H9 (cell line): ENCODE results near the gene MISP3. TPM values are rescaled to one million over a fixed set of nuclear protein-coding genes. Genes with fewer than 3 reads are reported as not detected.

Experiments used
- DNase-seq: peaks from one replicate; pipeline ENCODE4 v3.0.0-alpha.2; 2017
- H2AFZ ChIP-seq: one replicate; pipeline ENCODE4 v1.6.1; 2013; ENCODE audit warnings: mild to moderate bottlenecking, low read length, control low read depth, moderate library complexity
- H2AK5ac ChIP-seq: 2 replicates; pipeline ENCODE4 v1.6.1; 2013; ENCODE audit warnings: low read length, control low read depth, mixed read lengths; ENCODE audit not compliant: insufficient read length
- H2BK120ac ChIP-seq: one replicate; pipeline ENCODE4 v1.6.1; 2013; ENCODE audit warnings: low read depth, mild to moderate bottlenecking, low read length, control low read depth, inconsistent platforms; ENCODE audit not compliant: poor library complexity, severe bottlenecking
- H2BK12ac ChIP-seq: 2 replicates; pipeline ENCODE4 v1.6.1; 2013; ENCODE audit warnings: low read length, control low read depth, mixed read lengths, low read depth; ENCODE audit not compliant: insufficient read length
- H2BK15ac ChIP-seq: 2 replicates; pipeline ENCODE4 v1.6.1; 2013; ENCODE audit warnings: low read depth, low read length, control low read depth
- H2BK20ac ChIP-seq: one replicate; pipeline ENCODE4 v1.6.1; 2013; ENCODE audit warnings: low read depth, mild to moderate bottlenecking, low read length, control low read depth, inconsistent platforms; ENCODE audit not compliant: poor library complexity, severe bottlenecking
- H2BK5ac ChIP-seq: 2 replicates; pipeline ENCODE4 v1.6.1; 2013; ENCODE audit warnings: low read length, control low read depth, mixed read lengths; ENCODE audit not compliant: insufficient read length
- H3K14ac ChIP-seq: 2 replicates; pipeline ENCODE4 v1.6.1; 2013; ENCODE audit warnings: low read length, control low read depth; ENCODE audit not compliant: insufficient read depth
- H3K18ac ChIP-seq: 2 replicates; pipeline ENCODE4 v1.6.1; 2013; ENCODE audit warnings: low read depth, mild to moderate bottlenecking, mixed read lengths, low read length, control low read depth; ENCODE audit not compliant: insufficient read length
- H3K23ac ChIP-seq: 2 replicates; pipeline ENCODE4 v1.6.1; 2013; ENCODE audit warnings: low read length, control low read depth, mixed read lengths, low read depth; ENCODE audit not compliant: insufficient read length
- H3K23me2 ChIP-seq: 2 replicates; pipeline ENCODE4 v1.6.1; 2013; ENCODE audit warnings: low read depth, mild to moderate bottlenecking, mixed read lengths, low read length, control low read depth; ENCODE audit not compliant: insufficient read length, poor library complexity, severe bottlenecking
- H3K27ac ChIP-seq: 2 replicates; pipeline ENCODE4 v1.5.1; 2013; ENCODE audit warnings: low read length, control low read depth, mixed read lengths, low read depth; ENCODE audit not compliant: insufficient read length
- H3K27me3 ChIP-seq: 2 replicates; pipeline ENCODE4 v1.6.1; 2013; ENCODE audit warnings: low read length, control low read depth, inconsistent platforms; ENCODE audit not compliant: insufficient read depth
- H3K4ac ChIP-seq: 2 replicates; pipeline ENCODE4 v1.6.1; 2013; ENCODE audit warnings: low read depth, mild to moderate bottlenecking, control low read depth, inconsistent platforms, low read length, moderate library complexity
- H3K4me1 ChIP-seq: 2 replicates; pipeline ENCODE4 v1.6.1; 2013; ENCODE audit warnings: low read length, control low read depth, inconsistent platforms; ENCODE audit not compliant: insufficient read depth
- H3K4me2 ChIP-seq: 2 replicates; pipeline ENCODE4 v1.6.1; 2013; ENCODE audit warnings: low read length, control low read depth, mixed read lengths; ENCODE audit not compliant: insufficient read length, insufficient read depth
- H3K56ac ChIP-seq: 2 replicates; pipeline ENCODE4 v1.6.1; 2013; ENCODE audit warnings: low read depth, mild to moderate bottlenecking, mixed read lengths, low read length, control low read depth; ENCODE audit not compliant: insufficient read length
- H3K79me1 ChIP-seq: 2 replicates; pipeline ENCODE4 v1.6.1; 2013; ENCODE audit warnings: low read depth, mild to moderate bottlenecking, moderate library complexity, low read length, control low read depth, inconsistent platforms; ENCODE audit not compliant: insufficient read depth, poor library complexity, severe bottlenecking
- H3K79me2 ChIP-seq: 2 replicates; pipeline ENCODE4 v1.6.1; 2013; ENCODE audit warnings: low read length, control low read depth, inconsistent platforms; ENCODE audit not compliant: insufficient read depth
- H3K9ac ChIP-seq: 2 replicates; pipeline ENCODE4 v1.6.1; 2013; ENCODE audit warnings: low read length, control low read depth, mixed read lengths; ENCODE audit not compliant: insufficient read length; ENCODE audit errors: extremely low read depth
- H3K9me3 ChIP-seq: one replicate; pipeline ENCODE4 v1.6.1; 2013; ENCODE audit warnings: low read depth, low read length, inconsistent platforms; ENCODE audit not compliant: control insufficient read depth
- H3T11ph ChIP-seq: one replicate; pipeline ENCODE4 v1.6.1; 2013; ENCODE audit warnings: mild to moderate bottlenecking, low read length, control low read depth, inconsistent platforms
- H4K20me1 ChIP-seq: one replicate; pipeline ENCODE4 v1.6.1; 2013; ENCODE audit not compliant: control insufficient read depth, insufficient read length, insufficient read depth
- H4K5ac ChIP-seq: 2 replicates; pipeline ENCODE4 v1.6.1; 2013; ENCODE audit warnings: low read depth, mild to moderate bottlenecking, mixed read lengths, low read length, control low read depth; ENCODE audit not compliant: insufficient read length
- H4K8ac ChIP-seq: replicated peaks from 2 replicates; pipeline ENCODE4 v1.6.1; 2013; ENCODE audit warnings: low read length, control low read depth, mixed read lengths, low read depth; ENCODE audit not compliant: insufficient read length
- H4K91ac ChIP-seq: 2 replicates; pipeline ENCODE4 v1.6.1; 2013; ENCODE audit warnings: low read depth, mild to moderate bottlenecking, moderate library complexity, mixed read lengths, low read length, control low read depth; ENCODE audit not compliant: insufficient read length
- H3K27ac Mint-ChIP-seq, 3 experiments: 2 replicates in 2 of 3; 3 replicates in 1 of 3; pipeline ENCODE4 v1.8.0; 2020 to 2021; ENCODE audit warnings: mixed read lengths in 3 of 3, mild to moderate bottlenecking in 1 of 3, moderate library complexity in 1 of 3
- H3K27me3 Mint-ChIP-seq: 2 replicates; pipeline ENCODE4 v1.8.0; 2021; ENCODE audit warnings: low read depth, mild to moderate bottlenecking, moderate library complexity, mixed read lengths
- H3K36me3 Mint-ChIP-seq, 3 experiments: 2 replicates in 2 of 3; 3 replicates in 1 of 3; pipeline ENCODE4 v1.8.0; 2020 to 2021; ENCODE audit warnings: low read depth in 3 of 3, mixed read lengths in 3 of 3; ENCODE audit not compliant: insufficient read depth in 1 of 3
- H3K4me1 Mint-ChIP-seq, 2 experiments: 2 replicates each; pipeline ENCODE4 v1.8.0; 2020; ENCODE audit warnings: mixed read lengths in 2 of 2
- H3K4me3 Mint-ChIP-seq, 2 experiments: 2 replicates in 1 of 2; 3 replicates in 1 of 2; pipeline ENCODE4 v1.8.0; 2020 to 2021; ENCODE audit warnings: mild to moderate bottlenecking in 2 of 2, mixed read lengths in 2 of 2, moderate library complexity in 1 of 2
- H3K9me3 Mint-ChIP-seq, 2 experiments: 2 replicates in 1 of 2; 3 replicates in 1 of 2; pipeline ENCODE4 v1.8.0; 2020; ENCODE audit warnings: mild to moderate bottlenecking in 2 of 2, mixed read lengths in 2 of 2, moderate library complexity in 1 of 2
- CTCF ChIP-seq: fragments of 200-600 bp; sonication (generic); conservative IDR thresholded peaks from 3 replicates; pipeline ENCODE4 v1.8.0; 2021; ENCODE audit warnings: antibody characterized with exemption, mild to moderate bottlenecking
- WGBS: extraction: QIAGEN DNeasy Blood & Tissue Kit; methylation state at CpG from one replicate; pipeline ENCODE4 v1.1.7; 2013; ENCODE audit warnings: missing lambda C conversion rate, low lambda C conversion rate, mixed read lengths; ENCODE audit not compliant: insufficient read length; ENCODE audit errors: extremely low coverage; 5-methylcytosine and 5-hydroxymethylcytosine counted together
- total RNA-seq: library from RNA; stranded (reverse); gene quantifications from 2 replicates; pipeline ENCODE4 v1.2.1, GENCODE V29; 2021

Gene MISP3
- total RNA-seq, 1 experiment from 2014 or later = 0.26 TPM

DNA sequence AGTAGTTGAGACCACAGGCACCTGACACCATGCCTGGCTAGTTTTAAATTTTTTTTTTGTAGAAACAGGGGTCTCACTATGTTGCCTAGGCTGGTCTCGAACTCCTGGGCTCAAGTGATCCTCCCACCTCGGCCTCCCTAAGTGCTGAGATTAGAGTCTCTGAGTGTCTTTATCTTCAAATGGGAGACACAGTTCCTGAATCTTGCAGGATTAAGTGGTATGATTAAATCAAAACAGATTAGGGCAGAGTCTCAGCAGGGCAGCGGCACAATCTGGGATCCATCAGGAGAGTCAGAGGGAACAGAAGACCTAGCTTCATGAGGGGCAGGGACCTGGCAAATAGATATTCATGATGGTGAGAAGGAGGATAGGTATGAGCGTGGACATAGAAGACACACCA lies 43.7 kb upstream of the MISP3 start:
- H3K4me1 ChIP-seq = no peaks in the 10 kb centered on the region
- H3K56ac ChIP-seq = no peak overlapping the region
- H2BK15ac ChIP-seq = no peak overlapping the region
- H2BK5ac ChIP-seq = no peak overlapping the region
- H3K4ac ChIP-seq = no peak overlapping the region
- DNase-seq = no peak
- no peaks in the 10 kb centered on the region for H3K9me3 ChIP-seq
- no peak overlapping the region for H3K27ac ChIP-seq
- H3K18ac ChIP-seq = no peak overlapping the region
- H3K4me3 Mint-ChIP-seq = no peak overlapping the region
- H3K27me3 Mint-ChIP-seq = peaks cover 24% of the 10 kb centered on the region
- no peak overlapping the region for H4K5ac ChIP-seq
- no peak overlapping the region for H4K8ac ChIP-seq
- H3K14ac ChIP-seq = no peak overlapping the region
- H3K27me3 ChIP-seq = no peaks in the 10 kb centered on the region
- H3K4me2 ChIP-seq = no peak overlapping the region
- H3K27ac Mint-ChIP-seq = no peak overlapping the region
- H3K79me1 ChIP-seq = no peaks in the 10 kb centered on the region
- H3K9ac ChIP-seq = no peak overlapping the region
- H2BK20ac ChIP-seq = no peak overlapping the region
- H2BK120ac ChIP-seq = no peak overlapping the region
- no CpG with 5 or more reads among the region's 4 CpGs for WGBS
- H3T11ph ChIP-seq = no peak overlapping the region
- peaks cover 4 to 14% of the 10 kb centered on the region in 2 experiments for H3K4me1 Mint-ChIP-seq
- no peak overlapping the region for H2AFZ ChIP-seq
- H2BK12ac ChIP-seq = no peak overlapping the region
- no peak overlapping the region for H4K91ac ChIP-seq
- H3K23me2 ChIP-seq = peaks cover 13% of the 10 kb centered on the region
- no peaks in the 10 kb centered on the region for H3K79me2 ChIP-seq
- no peak for TF ChIP-seq CTCF
- H3K36me3 Mint-ChIP-seq = no peaks in the 10 kb centered on the region
- no peak overlapping the region for H2AK5ac ChIP-seq
- no peak overlapping the region for H3K23ac ChIP-seq
- H3K9me3 Mint-ChIP-seq = no peaks in the 10 kb centered on the region
- no peaks in the 10 kb centered on the region for H4K20me1 ChIP-seq
